WTC11 (cell line): ENCODE measurements around the gene OCA2. TPM values are rescaled to one million over a fixed set of nuclear protein-coding genes. Genes with fewer than 3 reads are reported as not detected.

Experiments
- ATAC-seq: fragments of 200-7000 bp; cut with Tn5 transposase; 2 replicates; pipeline ENCODE4 v1.10.0; 2021; ENCODE audit warnings: mild to moderate bottlenecking, moderate library complexity
- CTCF ChIA-PET: fragments of 300-600 bp; sonication (Branson Sonifier 250); formaldehyde crosslinking; loops from one replicate; lab custom pipeline; 2021; ENCODE audit warnings: antibody characterized with exemption; lab: Charles Lee
- POLR2A ChIA-PET: fragments of 350-600 bp; sonication (Branson Sonifier 250); formaldehyde crosslinking; loops from one replicate; lab custom pipeline; 2021; ENCODE audit warnings: antibody characterized with exemption; lab: Charles Lee
- DNase-seq: peaks from one replicate; pipeline ENCODE4 v3.0.0; 2021; ENCODE audit warnings: low spot score
- H3K27ac Mint-ChIP-seq: 2 replicates; pipeline ENCODE4 v1.8.0; 2021; ENCODE audit warnings: mixed read lengths
- H3K27me3 Mint-ChIP-seq: 2 replicates; pipeline ENCODE4 v1.8.0; 2021; ENCODE audit warnings: low read depth, mild to moderate bottlenecking, moderate library complexity, mixed read lengths
- H3K36me3 Mint-ChIP-seq: 2 replicates; pipeline ENCODE4 v1.8.0; 2021; ENCODE audit warnings: mixed read lengths
- H3K4me1 Mint-ChIP-seq: 2 replicates; pipeline ENCODE4 v1.8.0; 2022; ENCODE audit warnings: mixed read lengths
- H3K4me3 Mint-ChIP-seq: 2 replicates; pipeline ENCODE4 v1.8.0; 2021; ENCODE audit warnings: mild to moderate bottlenecking, moderate library complexity, mixed read lengths
- H3K9me3 Mint-ChIP-seq: 2 replicates; pipeline ENCODE4 v1.8.0; 2021; ENCODE audit warnings: mixed read lengths
- CBFB ChIP-seq: sonication (generic); formaldehyde crosslinking; IDR thresholded peaks from 2 replicates; pipeline ENCODE4 v1.8.1; 2022; ENCODE audit warnings: mild to moderate bottlenecking, low read depth, missing genetic modification reagents
- GRHL2 ChIP-seq: fragments of 250-450 bp; sonication (Bioruptor Pico); IDR thresholded peaks from 2 replicates; pipeline ENCODE4 v1.8.0; 2022; ENCODE audit warnings: mild to moderate bottlenecking, moderate library complexity; ENCODE audit not compliant: insufficient replicate concordance, severe bottlenecking
- GTF2I ChIP-seq: fragments of 250-450 bp; sonication (Bioruptor Pico); conservative IDR thresholded peaks from 2 replicates; pipeline ENCODE4 v1.4.0; 2021; ENCODE audit warnings: mild to moderate bottlenecking
- HMGA2 ChIP-seq: fragments of 250-450 bp; sonication (Bioruptor Pico); IDR thresholded peaks from 2 replicates; pipeline ENCODE4 v1.4.0; 2021; ENCODE audit warnings: mild to moderate bottlenecking, moderate library complexity
- IRF1 ChIP-seq: sonication (generic); formaldehyde crosslinking; IDR thresholded peaks from 2 replicates; pipeline ENCODE4 v1.8.0; 2023; ENCODE audit warnings: missing genetic modification reagents
- JAZF1 ChIP-seq: fragments of 250-450 bp; sonication (Bioruptor Pico); IDR thresholded peaks from 2 replicates; pipeline ENCODE4 v1.9.0; 2021; ENCODE audit warnings: moderate library complexity, mild to moderate bottlenecking, inconsistent platforms
- JUN ChIP-seq: sonication (generic); formaldehyde crosslinking; IDR thresholded peaks from 2 replicates; pipeline ENCODE4 v1.8.0; 2023; ENCODE audit warnings: mild to moderate bottlenecking, missing genetic modification reagents
- PRRX2 ChIP-seq: fragments of 250-450 bp; sonication (Bioruptor Pico); IDR thresholded peaks from 2 replicates; pipeline ENCODE4 v1.8.0; 2021; ENCODE audit warnings: mild to moderate bottlenecking
- SMAD4 ChIP-seq: sonication (generic); formaldehyde crosslinking; IDR thresholded peaks from 2 replicates; pipeline ENCODE4 v1.8.0; 2022; ENCODE audit warnings: mild to moderate bottlenecking, missing genetic modification reagents
- SP1 ChIP-seq: sonication (generic); formaldehyde crosslinking; conservative IDR thresholded peaks from 2 replicates; pipeline ENCODE4 v1.8.1; 2022; ENCODE audit warnings: missing genetic modification reagents
- TEAD4 ChIP-seq: sonication (generic); formaldehyde crosslinking; IDR thresholded peaks from 2 replicates; pipeline ENCODE4 v1.8.0; 2022; ENCODE audit warnings: mild to moderate bottlenecking, missing genetic modification reagents
- ZBTB43 ChIP-seq: sonication (generic); formaldehyde crosslinking; IDR thresholded peaks from 2 replicates; pipeline ENCODE4 v1.8.1; 2023; ENCODE audit warnings: mild to moderate bottlenecking, missing genetic modification reagents
- ZNF317 ChIP-seq: sonication (generic); formaldehyde crosslinking; IDR thresholded peaks from 2 replicates; pipeline ENCODE4 v1.8.1; 2023; ENCODE audit warnings: low read depth, mild to moderate bottlenecking, moderate library complexity, missing genetic modification reagents, borderline replicate concordance
- ZNF416 ChIP-seq: fragments of 250-450 bp; sonication (Bioruptor Pico); IDR thresholded peaks from 2 replicates; pipeline ENCODE4 v1.9.0; 2021; ENCODE audit warnings: mild to moderate bottlenecking, inconsistent platforms
- ZNF532 ChIP-seq: fragments of 250-450 bp; sonication (Bioruptor Pico); IDR thresholded peaks from 2 replicates; pipeline ENCODE4 v1.9.0; 2021; ENCODE audit warnings: mild to moderate bottlenecking, borderline replicate concordance
- total RNA-seq: library from RNA; stranded (reverse); gene quantifications from 3 replicates; pipeline ENCODE4 v1.2.3, GENCODE V29; 2021
- TF ChIP-seq, protein P1 (sequence below): fragments of 250-450 bp; sonication (Bioruptor Pico); IDR thresholded peaks from 2 replicates; pipeline ENCODE4 v1.9.0; 2021; ENCODE audit warnings: mild to moderate bottlenecking
- TF ChIP-seq, protein P2 (sequence below): sonication (generic); formaldehyde crosslinking; IDR thresholded peaks from 2 replicates; pipeline ENCODE4 v1.8.1; 2023; ENCODE audit warnings: mild to moderate bottlenecking, missing genetic modification reagents
- TF ChIP-seq, protein P3 (sequence below): sonication (generic); formaldehyde crosslinking; IDR thresholded peaks from 2 replicates; pipeline ENCODE4 v1.8.0; 2023; ENCODE audit warnings: missing genetic modification reagents, mild to moderate bottlenecking, borderline replicate concordance
- TF ChIP-seq, protein P4 (sequence below): sonication (generic); formaldehyde crosslinking; IDR thresholded peaks from 2 replicates; pipeline ENCODE4 v1.8.0; 2022; ENCODE audit warnings: mild to moderate bottlenecking, missing genetic modification reagents
- TF ChIP-seq, protein P5 (sequence below): sonication (generic); formaldehyde crosslinking; IDR thresholded peaks from 2 replicates; pipeline ENCODE4 v1.8.1; 2022; ENCODE audit warnings: low read depth, mild to moderate bottlenecking, moderate library complexity, missing genetic modification reagents, borderline replicate concordance

The OCA2 gene
- total RNA-seq, 1 experiment from 2014 or later = 0.39 TPM

GRCh38 chr15:28096670-28097431 is 2.3 kb downstream of the OCA2 start:
- Mint-ChIP-seq H3K4me1 (peaks cover 28% of the 10 kb centered on the region), H3K27me3 (peaks cover 94% of the 10 kb centered on the region), H3K9me3 (no peaks in the 10 kb centered on the region), H3K27ac (no peak overlapping the region), H3K36me3 (peaks cover 2% of the 10 kb centered on the region; the same call in 1 of the 2 replicates), H3K4me3 (peak overlapping the region; percentile 78)
- ChIA-PET POLR2A (no interaction called here), CTCF (interaction anchor here (1.1 to 4.0 kb wide), 5 partner anchors 30 to 416 kb away, joined by 3 to 20 read pairs (median 4); no protein-coding TSS in a partner anchor)
- DNase-seq (peak; percentile 57), ATAC-seq (no peak)
- TF ChIP-seq, protein P1, sequence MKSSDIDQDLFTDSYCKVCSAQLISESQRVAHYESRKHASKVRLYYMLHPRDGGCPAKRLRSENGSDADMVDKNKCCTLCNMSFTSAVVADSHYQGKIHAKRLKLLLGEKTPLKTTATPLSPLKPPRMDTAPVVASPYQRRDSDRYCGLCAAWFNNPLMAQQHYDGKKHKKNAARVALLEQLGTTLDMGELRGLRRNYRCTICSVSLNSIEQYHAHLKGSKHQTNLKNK (CRISPR knock-in tag) = no peak
- TF ChIP-seq, protein P2, sequence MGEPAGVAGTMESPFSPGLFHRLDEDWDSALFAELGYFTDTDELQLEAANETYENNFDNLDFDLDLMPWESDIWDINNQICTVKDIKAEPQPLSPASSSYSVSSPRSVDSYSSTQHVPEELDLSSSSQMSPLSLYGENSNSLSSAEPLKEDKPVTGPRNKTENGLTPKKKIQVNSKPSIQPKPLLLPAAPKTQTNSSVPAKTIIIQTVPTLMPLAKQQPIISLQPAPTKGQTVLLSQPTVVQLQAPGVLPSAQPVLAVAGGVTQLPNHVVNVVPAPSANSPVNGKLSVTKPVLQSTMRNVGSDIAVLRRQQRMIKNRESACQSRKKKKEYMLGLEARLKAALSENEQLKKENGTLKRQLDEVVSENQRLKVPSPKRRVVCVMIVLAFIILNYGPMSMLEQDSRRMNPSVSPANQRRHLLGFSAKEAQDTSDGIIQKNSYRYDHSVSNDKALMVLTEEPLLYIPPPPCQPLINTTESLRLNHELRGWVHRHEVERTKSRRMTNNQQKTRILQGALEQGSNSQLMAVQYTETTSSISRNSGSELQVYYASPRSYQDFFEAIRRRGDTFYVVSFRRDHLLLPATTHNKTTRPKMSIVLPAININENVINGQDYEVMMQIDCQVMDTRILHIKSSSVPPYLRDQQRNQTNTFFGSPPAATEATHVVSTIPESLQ = no peak
- TF ChIP-seq, protein P3, sequence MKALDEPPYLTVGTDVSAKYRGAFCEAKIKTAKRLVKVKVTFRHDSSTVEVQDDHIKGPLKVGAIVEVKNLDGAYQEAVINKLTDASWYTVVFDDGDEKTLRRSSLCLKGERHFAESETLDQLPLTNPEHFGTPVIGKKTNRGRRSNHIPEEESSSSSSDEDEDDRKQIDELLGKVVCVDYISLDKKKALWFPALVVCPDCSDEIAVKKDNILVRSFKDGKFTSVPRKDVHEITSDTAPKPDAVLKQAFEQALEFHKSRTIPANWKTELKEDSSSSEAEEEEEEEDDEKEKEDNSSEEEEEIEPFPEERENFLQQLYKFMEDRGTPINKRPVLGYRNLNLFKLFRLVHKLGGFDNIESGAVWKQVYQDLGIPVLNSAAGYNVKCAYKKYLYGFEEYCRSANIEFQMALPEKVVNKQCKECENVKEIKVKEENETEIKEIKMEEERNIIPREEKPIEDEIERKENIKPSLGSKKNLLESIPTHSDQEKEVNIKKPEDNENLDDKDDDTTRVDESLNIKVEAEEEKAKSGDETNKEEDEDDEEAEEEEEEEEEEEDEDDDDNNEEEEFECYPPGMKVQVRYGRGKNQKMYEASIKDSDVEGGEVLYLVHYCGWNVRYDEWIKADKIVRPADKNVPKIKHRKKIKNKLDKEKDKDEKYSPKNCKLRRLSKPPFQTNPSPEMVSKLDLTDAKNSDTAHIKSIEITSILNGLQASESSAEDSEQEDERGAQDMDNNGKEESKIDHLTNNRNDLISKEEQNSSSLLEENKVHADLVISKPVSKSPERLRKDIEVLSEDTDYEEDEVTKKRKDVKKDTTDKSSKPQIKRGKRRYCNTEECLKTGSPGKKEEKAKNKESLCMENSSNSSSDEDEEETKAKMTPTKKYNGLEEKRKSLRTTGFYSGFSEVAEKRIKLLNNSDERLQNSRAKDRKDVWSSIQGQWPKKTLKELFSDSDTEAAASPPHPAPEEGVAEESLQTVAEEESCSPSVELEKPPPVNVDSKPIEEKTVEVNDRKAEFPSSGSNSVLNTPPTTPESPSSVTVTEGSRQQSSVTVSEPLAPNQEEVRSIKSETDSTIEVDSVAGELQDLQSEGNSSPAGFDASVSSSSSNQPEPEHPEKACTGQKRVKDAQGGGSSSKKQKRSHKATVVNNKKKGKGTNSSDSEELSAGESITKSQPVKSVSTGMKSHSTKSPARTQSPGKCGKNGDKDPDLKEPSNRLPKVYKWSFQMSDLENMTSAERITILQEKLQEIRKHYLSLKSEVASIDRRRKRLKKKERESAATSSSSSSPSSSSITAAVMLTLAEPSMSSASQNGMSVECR (CRISPR knock-in tag) = no peak
- TF ChIP-seq SP1 (CRISPR knock-in tag) (no peak), CBFB (CRISPR knock-in tag) (no peak), GTF2I (CRISPR knock-in tag) (no peak), ZNF416 (CRISPR knock-in tag) (no peak), ZNF532 (CRISPR knock-in tag) (no peak), IRF1 (CRISPR knock-in tag) (no peak), ZBTB43 (no peak), JUN (no peak), PRRX2 (CRISPR knock-in tag) (no peak), ZNF317 (no peak), SMAD4 (CRISPR knock-in tag) (no peak), JAZF1 (CRISPR knock-in tag) (no peak), HMGA2 (CRISPR knock-in tag) (no peak), TEAD4 (no peak), GRHL2 (CRISPR knock-in tag) (no peak)
- TF ChIP-seq, protein P4, sequence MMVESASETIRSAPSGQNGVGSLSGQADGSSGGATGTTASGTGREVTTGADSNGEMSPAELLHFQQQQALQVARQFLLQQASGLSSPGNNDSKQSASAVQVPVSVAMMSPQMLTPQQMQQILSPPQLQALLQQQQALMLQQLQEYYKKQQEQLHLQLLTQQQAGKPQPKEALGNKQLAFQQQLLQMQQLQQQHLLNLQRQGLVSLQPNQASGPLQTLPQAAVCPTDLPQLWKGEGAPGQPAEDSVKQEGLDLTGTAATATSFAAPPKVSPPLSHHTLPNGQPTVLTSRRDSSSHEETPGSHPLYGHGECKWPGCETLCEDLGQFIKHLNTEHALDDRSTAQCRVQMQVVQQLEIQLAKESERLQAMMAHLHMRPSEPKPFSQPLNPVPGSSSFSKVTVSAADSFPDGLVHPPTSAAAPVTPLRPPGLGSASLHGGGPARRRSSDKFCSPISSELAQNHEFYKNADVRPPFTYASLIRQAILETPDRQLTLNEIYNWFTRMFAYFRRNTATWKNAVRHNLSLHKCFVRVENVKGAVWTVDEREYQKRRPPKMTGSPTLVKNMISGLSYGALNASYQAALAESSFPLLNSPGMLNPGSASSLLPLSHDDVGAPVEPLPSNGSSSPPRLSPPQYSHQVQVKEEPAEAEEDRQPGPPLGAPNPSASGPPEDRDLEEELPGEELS (CRISPR knock-in tag) = no peak
- TF ChIP-seq, protein P5, sequence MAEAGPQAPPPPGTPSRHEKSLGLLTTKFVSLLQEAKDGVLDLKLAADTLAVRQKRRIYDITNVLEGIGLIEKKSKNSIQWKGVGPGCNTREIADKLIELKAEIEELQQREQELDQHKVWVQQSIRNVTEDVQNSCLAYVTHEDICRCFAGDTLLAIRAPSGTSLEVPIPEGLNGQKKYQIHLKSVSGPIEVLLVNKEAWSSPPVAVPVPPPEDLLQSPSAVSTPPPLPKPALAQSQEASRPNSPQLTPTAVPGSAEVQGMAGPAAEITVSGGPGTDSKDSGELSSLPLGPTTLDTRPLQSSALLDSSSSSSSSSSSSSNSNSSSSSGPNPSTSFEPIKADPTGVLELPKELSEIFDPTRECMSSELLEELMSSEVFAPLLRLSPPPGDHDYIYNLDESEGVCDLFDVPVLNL (CRISPR knock-in tag) = no peak
